IMR-90 (cell line): Measurements from ENCODE around the gene CAVIN4. TPM values are rescaled to one million over a fixed set of nuclear protein-coding genes. Genes with fewer than 3 reads are reported as not detected.

Experiments used
- polyA plus RNA-seq, 3 experiments: library from polyadenylated mRNA; depleted of rRNA; stranded (reverse); fragments of >200 nt; gene quantifications; 2 replicates each; pipeline ENCODE4 v1.2.3, GENCODE V29; 2012; ENCODE audit warnings: low replicate concordance in 1 of 3
- total RNA-seq: library from RNA; depleted of rRNA; stranded (reverse); fragments of >200 nt; gene quantifications from 2 replicates; pipeline ENCODE4 v1.2.3, GENCODE V29; 2012; rRNA removed

Gene CAVIN4
- total and polyA plus RNA-seq, 2 of the 4 experiments (the other 2 are of a cell fraction), result 2.2 to 2.6 TPM

Other genes starting within 250 kb of the CAVIN4 start
- 43.9 and 53.3 TPM in 2 replicates for gene TEX10, start 225.1 kb upstream of the CAVIN4 start, total RNA-seq
- gene TEX10, start 225.1 kb upstream of the CAVIN4 start, polyA plus RNA-seq (2012; rRNA removed), result 14.5 and 16.2 TPM in 2 replicates
- gene MSANTD3, start 150.9 kb upstream of the CAVIN4 start, total RNA-seq, result 55.9 and 71.1 TPM in 2 replicates
- gene MSANTD3, start 150.9 kb upstream of the CAVIN4 start, polyA plus RNA-seq (2012; rRNA removed), result 45.3 and 45.5 TPM in 2 replicates
- gene TMEFF1, start 104.9 kb upstream of the CAVIN4 start, total RNA-seq, result 0.90 and 1.9 TPM in 2 replicates
- 0.62 and 0.89 TPM in 2 replicates for gene TMEFF1, start 104.9 kb upstream of the CAVIN4 start, polyA plus RNA-seq (2012; rRNA removed)